H9 (cell line): Measurements from ENCODE around the gene FGF11. TPM values are rescaled to one million over a fixed set of nuclear protein-coding genes. Genes with fewer than 3 reads are reported as not detected.
"Not testable (repeated sequence)": the region's sequence is repeated elsewhere in the genome, so short reads cannot be mapped to it uniquely, and the experiment has no call there.

Source experiments
- DNase-seq: peaks from one replicate; pipeline ENCODE4 v3.0.0-alpha.2; 2017
- H2AFZ ChIP-seq: one replicate; pipeline ENCODE4 v1.6.1; 2013; ENCODE audit warnings: mild to moderate bottlenecking, low read length, control low read depth, moderate library complexity
- H2AK5ac ChIP-seq: 2 replicates; pipeline ENCODE4 v1.6.1; 2013; ENCODE audit warnings: low read length, control low read depth, mixed read lengths; ENCODE audit not compliant: insufficient read length
- H2BK120ac ChIP-seq: one replicate; pipeline ENCODE4 v1.6.1; 2013; ENCODE audit warnings: low read depth, mild to moderate bottlenecking, low read length, control low read depth, inconsistent platforms; ENCODE audit not compliant: poor library complexity, severe bottlenecking
- H2BK12ac ChIP-seq: 2 replicates; pipeline ENCODE4 v1.6.1; 2013; ENCODE audit warnings: low read length, control low read depth, mixed read lengths, low read depth; ENCODE audit not compliant: insufficient read length
- H2BK15ac ChIP-seq: 2 replicates; pipeline ENCODE4 v1.6.1; 2013; ENCODE audit warnings: low read depth, low read length, control low read depth
- H2BK20ac ChIP-seq: one replicate; pipeline ENCODE4 v1.6.1; 2013; ENCODE audit warnings: low read depth, mild to moderate bottlenecking, low read length, control low read depth, inconsistent platforms; ENCODE audit not compliant: poor library complexity, severe bottlenecking
- H2BK5ac ChIP-seq: 2 replicates; pipeline ENCODE4 v1.6.1; 2013; ENCODE audit warnings: low read length, control low read depth, mixed read lengths; ENCODE audit not compliant: insufficient read length
- H3K14ac ChIP-seq: 2 replicates; pipeline ENCODE4 v1.6.1; 2013; ENCODE audit warnings: low read length, control low read depth; ENCODE audit not compliant: insufficient read depth
- H3K18ac ChIP-seq: 2 replicates; pipeline ENCODE4 v1.6.1; 2013; ENCODE audit warnings: low read depth, mild to moderate bottlenecking, mixed read lengths, low read length, control low read depth; ENCODE audit not compliant: insufficient read length
- H3K23ac ChIP-seq: 2 replicates; pipeline ENCODE4 v1.6.1; 2013; ENCODE audit warnings: low read length, control low read depth, mixed read lengths, low read depth; ENCODE audit not compliant: insufficient read length
- H3K23me2 ChIP-seq: 2 replicates; pipeline ENCODE4 v1.6.1; 2013; ENCODE audit warnings: low read depth, mild to moderate bottlenecking, mixed read lengths, low read length, control low read depth; ENCODE audit not compliant: insufficient read length, poor library complexity, severe bottlenecking
- H3K27ac ChIP-seq: 2 replicates; pipeline ENCODE4 v1.5.1; 2013; ENCODE audit warnings: low read length, control low read depth, mixed read lengths, low read depth; ENCODE audit not compliant: insufficient read length
- H3K27me3 ChIP-seq: 2 replicates; pipeline ENCODE4 v1.6.1; 2013; ENCODE audit warnings: low read length, control low read depth, inconsistent platforms; ENCODE audit not compliant: insufficient read depth
- H3K4ac ChIP-seq: 2 replicates; pipeline ENCODE4 v1.6.1; 2013; ENCODE audit warnings: low read depth, mild to moderate bottlenecking, control low read depth, inconsistent platforms, low read length, moderate library complexity
- H3K4me1 ChIP-seq: 2 replicates; pipeline ENCODE4 v1.6.1; 2013; ENCODE audit warnings: low read length, control low read depth, inconsistent platforms; ENCODE audit not compliant: insufficient read depth
- H3K4me2 ChIP-seq: 2 replicates; pipeline ENCODE4 v1.6.1; 2013; ENCODE audit warnings: low read length, control low read depth, mixed read lengths; ENCODE audit not compliant: insufficient read length, insufficient read depth
- H3K56ac ChIP-seq: 2 replicates; pipeline ENCODE4 v1.6.1; 2013; ENCODE audit warnings: low read depth, mild to moderate bottlenecking, mixed read lengths, low read length, control low read depth; ENCODE audit not compliant: insufficient read length
- H3K79me1 ChIP-seq: 2 replicates; pipeline ENCODE4 v1.6.1; 2013; ENCODE audit warnings: low read depth, mild to moderate bottlenecking, moderate library complexity, low read length, control low read depth, inconsistent platforms; ENCODE audit not compliant: insufficient read depth, poor library complexity, severe bottlenecking
- H3K79me2 ChIP-seq: 2 replicates; pipeline ENCODE4 v1.6.1; 2013; ENCODE audit warnings: low read length, control low read depth, inconsistent platforms; ENCODE audit not compliant: insufficient read depth
- H3K9ac ChIP-seq: 2 replicates; pipeline ENCODE4 v1.6.1; 2013; ENCODE audit warnings: low read length, control low read depth, mixed read lengths; ENCODE audit not compliant: insufficient read length; ENCODE audit errors: extremely low read depth
- H3K9me3 ChIP-seq: one replicate; pipeline ENCODE4 v1.6.1; 2013; ENCODE audit warnings: low read depth, low read length, inconsistent platforms; ENCODE audit not compliant: control insufficient read depth
- H3T11ph ChIP-seq: one replicate; pipeline ENCODE4 v1.6.1; 2013; ENCODE audit warnings: mild to moderate bottlenecking, low read length, control low read depth, inconsistent platforms
- H4K20me1 ChIP-seq: one replicate; pipeline ENCODE4 v1.6.1; 2013; ENCODE audit not compliant: control insufficient read depth, insufficient read length, insufficient read depth
- H4K5ac ChIP-seq: 2 replicates; pipeline ENCODE4 v1.6.1; 2013; ENCODE audit warnings: low read depth, mild to moderate bottlenecking, mixed read lengths, low read length, control low read depth; ENCODE audit not compliant: insufficient read length
- H4K8ac ChIP-seq: replicated peaks from 2 replicates; pipeline ENCODE4 v1.6.1; 2013; ENCODE audit warnings: low read length, control low read depth, mixed read lengths, low read depth; ENCODE audit not compliant: insufficient read length
- H4K91ac ChIP-seq: 2 replicates; pipeline ENCODE4 v1.6.1; 2013; ENCODE audit warnings: low read depth, mild to moderate bottlenecking, moderate library complexity, mixed read lengths, low read length, control low read depth; ENCODE audit not compliant: insufficient read length
- H3K27ac Mint-ChIP-seq, 3 experiments: 2 replicates in 2 of 3; 3 replicates in 1 of 3; pipeline ENCODE4 v1.8.0; 2020 to 2021; ENCODE audit warnings: mixed read lengths in 3 of 3, mild to moderate bottlenecking in 1 of 3, moderate library complexity in 1 of 3
- H3K27me3 Mint-ChIP-seq: 2 replicates; pipeline ENCODE4 v1.8.0; 2021; ENCODE audit warnings: low read depth, mild to moderate bottlenecking, moderate library complexity, mixed read lengths
- H3K36me3 Mint-ChIP-seq, 3 experiments: 2 replicates in 2 of 3; 3 replicates in 1 of 3; pipeline ENCODE4 v1.8.0; 2020 to 2021; ENCODE audit warnings: low read depth in 3 of 3, mixed read lengths in 3 of 3; ENCODE audit not compliant: insufficient read depth in 1 of 3
- H3K4me1 Mint-ChIP-seq, 2 experiments: 2 replicates each; pipeline ENCODE4 v1.8.0; 2020; ENCODE audit warnings: mixed read lengths in 2 of 2
- H3K4me3 Mint-ChIP-seq, 2 experiments: 2 replicates in 1 of 2; 3 replicates in 1 of 2; pipeline ENCODE4 v1.8.0; 2020 to 2021; ENCODE audit warnings: mild to moderate bottlenecking in 2 of 2, mixed read lengths in 2 of 2, moderate library complexity in 1 of 2
- H3K9me3 Mint-ChIP-seq, 2 experiments: 2 replicates in 1 of 2; 3 replicates in 1 of 2; pipeline ENCODE4 v1.8.0; 2020; ENCODE audit warnings: mild to moderate bottlenecking in 2 of 2, mixed read lengths in 2 of 2, moderate library complexity in 1 of 2
- CTCF ChIP-seq: fragments of 200-600 bp; sonication (generic); conservative IDR thresholded peaks from 3 replicates; pipeline ENCODE4 v1.8.0; 2021; ENCODE audit warnings: antibody characterized with exemption, mild to moderate bottlenecking
- WGBS: extraction: QIAGEN DNeasy Blood & Tissue Kit; methylation state at CpG from one replicate; pipeline ENCODE4 v1.1.7; 2013; ENCODE audit warnings: missing lambda C conversion rate, low lambda C conversion rate, mixed read lengths; ENCODE audit not compliant: insufficient read length; ENCODE audit errors: extremely low coverage; 5-methylcytosine and 5-hydroxymethylcytosine counted together
- total RNA-seq: library from RNA; stranded (reverse); gene quantifications from 2 replicates; pipeline ENCODE4 v1.2.1, GENCODE V29; 2021

Gene FGF11
- total RNA-seq, 1 experiment from 2014 or later, result 15.2 TPM

- Histone ChIP-seq H3K4ac (no peak overlapping the region), H2BK12ac (no peak overlapping the region), H4K8ac (no peak overlapping the region), H3T11ph (no peak overlapping the region), H4K5ac (peak overlapping the region; percentile 47), H2AK5ac (no peak overlapping the region), H4K20me1 (peaks cover 6% of the 10 kb centered on the region), H2BK20ac (no peak overlapping the region), H3K27me3 (no peaks in the 10 kb centered on the region), H2AFZ (no peak overlapping the region), H2BK5ac (no peak overlapping the region), H3K79me1 (peaks cover 3% of the 10 kb centered on the region), H3K9ac (peak overlapping the region; percentile 62), H2BK120ac (no peak overlapping the region), H2BK15ac (no peak overlapping the region), H3K79me2 (peaks cover 5% of the 10 kb centered on the region; the same call in 1 of the 2 replicates), H3K56ac (no peak overlapping the region), H3K4me2 (peak overlapping the region; percentile 89), H3K23ac (no peak overlapping the region), H3K27ac (no peak overlapping the region), H4K91ac (no peak overlapping the region), H3K14ac (peak overlapping the region; percentile 77), H3K18ac (peak overlapping the region; percentile 80), H3K9me3 (no peaks in the 10 kb centered on the region), H3K23me2 (peaks cover 12% of the 10 kb centered on the region), H3K4me1 (peaks cover 8% of the 10 kb centered on the region; the same call in 1 of the 2 replicates)
- peak; percentile 53 for DNase-seq
- peaks cover 0 to 4% (median 0%) of the 10 kb centered on the region in 3 experiments; a peak in 2 of 7 replicates for H3K36me3 Mint-ChIP-seq
- H3K27ac Mint-ChIP-seq, result peak overlapping the region; percentile 77 to 97 (median 96)
- H3K27me3 Mint-ChIP-seq, result no peaks in the 10 kb centered on the region; the same call in 1 of the 2 replicates
- no CpG with 5 or more reads among the region's 8 CpGs for WGBS
- peak overlapping the region; percentile 85 to 97 for H3K4me3 Mint-ChIP-seq
- H3K9me3 Mint-ChIP-seq, result no peaks in the 10 kb centered on the region; a peak in 1 of 5 replicates
- no peak for TF ChIP-seq CTCF
- H3K4me1 Mint-ChIP-seq, result peaks cover 51 to 58% of the 10 kb centered on the region in 2 experiments
Observed at GRCh38 chr17:7480089-7480384, 40.7 kb downstream of the FGF11 start.

DNA sequence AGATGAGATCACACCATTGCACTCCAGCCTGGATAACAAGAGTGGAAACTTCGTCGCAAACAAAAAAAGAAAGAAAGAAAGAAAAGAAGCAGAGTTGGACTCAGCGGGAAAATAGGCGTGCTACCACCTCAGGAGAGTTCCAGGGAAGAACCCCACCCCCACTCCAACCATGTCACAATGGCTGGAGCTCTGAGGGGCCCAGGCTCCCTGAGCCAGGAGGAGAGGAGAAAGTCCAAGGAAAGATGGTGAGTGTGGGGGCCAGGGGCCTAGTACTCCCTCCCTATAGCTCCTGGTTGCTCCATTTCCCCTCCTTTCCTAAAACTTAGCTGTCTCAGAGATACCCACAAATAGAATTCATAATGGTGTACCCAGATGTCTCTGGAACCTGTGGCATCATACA is 42.0 kb downstream of the FGF11 start, which contains the start of gene SLC35G6:
Gene SLC35G6 (plus strand): TSS at position 172 of the 400 bp plus-strand sequence. CDS start 71 bp downstream, at position 243.
- H3K56ac ChIP-seq, H2BK5ac ChIP-seq, H2BK20ac ChIP-seq, H4K5ac ChIP-seq, H3K36me3 Mint-ChIP-seq, H3K27me3 ChIP-seq, H3K4me1 ChIP-seq, H3K27me3 Mint-ChIP-seq, H3K4ac ChIP-seq, H3K9me3 Mint-ChIP-seq, H4K8ac ChIP-seq, H2BK15ac ChIP-seq, H3T11ph ChIP-seq, H2AK5ac ChIP-seq, H2BK120ac ChIP-seq, H2BK12ac ChIP-seq, H3K79me1 ChIP-seq, H3K4me2 ChIP-seq, H3K27ac ChIP-seq, H4K91ac ChIP-seq, H3K18ac ChIP-seq, H3K23ac ChIP-seq, H3K14ac ChIP-seq, H3K27ac Mint-ChIP-seq, H3K9ac ChIP-seq, H3K9me3 ChIP-seq, H2AFZ ChIP-seq, H4K20me1 ChIP-seq, DNase-seq: not testable (repeated sequence)
- H3K79me2 ChIP-seq, result peaks cover 11% of the 10 kb centered on the region
- Mint-ChIP-seq H3K4me1 (peaks cover 57 to 67% of the 10 kb centered on the region in 2 experiments), H3K4me3 (peak within 1 kb of the TSS; percentile 85 to 97)
- H3K23me2 ChIP-seq, result peaks cover 17% of the 10 kb centered on the region
- WGBS, result no CpG with 5 or more reads among the region's 4 CpGs
